GM21360 (cell line): ENCODE data around the gene NDST4.

ENCODE experiments used
- ATAC-seq: cut with Tn5 transposase; IDR thresholded peaks from one replicate; pipeline ENCODE4 v1.9.1; 2021; ENCODE audit warnings: mild to moderate bottlenecking, moderate library complexity; ENCODE audit not compliant: unreplicated experiment

The NDST4 gene

DNA sequence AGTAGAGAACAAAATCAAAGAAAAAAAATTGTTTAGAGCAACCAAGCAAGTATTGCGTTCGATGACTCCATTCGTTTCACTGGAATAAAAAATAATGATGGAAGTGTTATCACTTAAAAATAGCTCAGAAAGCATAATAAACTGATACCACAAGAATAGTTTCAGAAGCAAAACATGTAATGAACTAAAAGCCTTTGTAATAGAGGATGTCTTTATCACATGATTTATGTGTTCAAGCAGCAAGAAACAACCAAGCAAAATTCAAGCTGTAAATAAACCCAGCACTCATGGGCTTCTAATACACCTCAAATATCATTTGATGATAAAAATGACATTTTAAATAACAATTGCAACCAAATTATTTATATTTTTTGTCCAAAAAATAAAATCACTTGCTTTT, 192.2 kb downstream of the NDST4 start:
- no peak for ATAC-seq

DNA sequence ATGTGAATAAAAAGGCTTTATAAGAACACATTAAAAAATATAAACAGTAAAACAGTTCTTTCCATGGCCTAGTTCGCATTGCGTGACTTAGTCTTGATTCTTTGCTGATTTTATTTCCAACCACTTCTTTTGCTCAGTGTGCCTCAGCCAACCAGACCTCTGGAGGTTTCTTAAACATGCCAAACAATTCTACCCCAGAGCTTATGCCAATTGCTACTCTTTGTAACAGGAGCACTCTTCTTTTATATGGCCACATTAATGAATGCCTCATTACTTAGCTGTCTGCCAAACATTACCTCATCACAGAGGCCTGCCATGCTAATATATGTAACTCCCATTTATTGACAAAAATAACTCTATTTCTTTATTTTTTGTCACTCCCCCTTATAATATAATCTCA, 202.3 kb downstream of the NDST4 start:
- ATAC-seq: no peak

DNA sequence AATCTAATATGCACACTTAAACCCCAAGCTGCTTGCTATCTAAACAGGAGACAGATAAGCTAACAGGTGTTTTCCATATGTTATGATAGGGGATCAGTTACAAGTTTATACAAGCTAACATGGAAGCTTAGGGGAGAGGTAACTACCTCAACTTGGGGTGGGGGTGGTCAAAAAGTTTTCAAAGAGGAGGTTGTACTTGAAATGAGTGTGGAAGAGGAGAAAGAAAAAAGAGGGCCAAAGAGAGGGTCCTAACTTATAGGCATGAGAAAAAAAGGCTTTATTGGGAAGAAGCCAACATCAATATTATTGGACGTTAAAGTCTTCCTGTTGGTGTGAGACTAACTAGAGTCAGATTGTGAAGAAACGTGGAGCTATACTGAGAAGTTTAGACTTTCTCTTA, 205.9 kb downstream of the NDST4 start:
- no peak for ATAC-seq

DNA sequence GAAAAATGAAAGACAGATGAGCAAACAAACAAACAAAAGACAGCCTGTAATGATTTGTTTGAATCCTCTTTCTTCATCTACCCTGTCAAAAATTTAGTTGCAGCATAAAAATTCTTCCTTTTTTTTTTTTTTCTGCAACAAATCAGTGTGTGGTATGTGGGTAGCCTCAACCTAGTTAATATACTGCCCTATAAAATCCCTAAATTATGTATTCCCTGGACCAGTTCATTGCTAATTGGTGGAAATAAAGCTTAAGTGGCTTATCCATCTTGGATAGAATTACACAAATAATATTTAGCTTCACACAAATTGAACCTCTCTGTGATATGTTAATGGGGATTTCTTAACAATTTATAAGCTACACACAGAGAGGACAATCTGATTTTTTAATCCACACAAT, 208.4 kb downstream of the NDST4 start:
- no peak for ATAC-seq

DNA sequence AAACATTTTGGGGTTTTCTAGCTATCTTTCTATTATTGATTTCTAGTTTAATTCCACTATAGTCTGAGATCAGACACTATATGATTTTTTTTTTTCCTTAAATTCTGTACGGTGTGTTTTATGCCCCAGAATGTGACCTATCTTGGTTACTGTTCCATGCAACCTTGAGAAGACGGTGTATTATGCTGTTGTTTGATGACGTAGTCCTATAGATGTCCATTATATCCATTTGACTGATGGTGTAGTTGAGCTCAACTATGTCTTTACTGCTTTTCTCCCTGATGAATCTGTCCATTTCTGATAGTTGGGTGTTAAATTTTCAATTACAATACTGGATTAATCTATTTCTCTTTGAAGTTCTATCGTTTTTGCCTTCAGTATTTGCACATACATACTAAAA, 212.5 kb downstream of the NDST4 start:
- no peak for ATAC-seq

DNA sequence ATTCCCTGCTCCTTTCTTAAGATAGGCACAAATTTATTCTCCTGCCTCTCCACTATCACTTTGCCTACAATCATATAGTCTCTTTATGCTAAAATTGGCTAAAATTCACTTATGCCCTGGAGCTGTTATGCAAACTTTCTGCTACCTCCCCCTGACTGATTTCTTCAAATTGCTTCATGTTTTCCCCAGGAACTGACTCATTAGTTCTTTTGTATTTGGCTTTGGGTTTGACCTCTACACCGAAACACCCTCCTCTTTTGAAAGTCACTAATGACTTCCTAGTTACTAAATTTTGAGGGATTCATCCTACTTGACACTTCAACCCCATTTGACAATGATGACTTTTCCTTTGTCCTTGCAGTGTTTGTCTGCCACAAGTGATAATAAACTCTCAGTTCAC, 222.6 kb downstream of the NDST4 start:
- ATAC-seq: no peak

DNA sequence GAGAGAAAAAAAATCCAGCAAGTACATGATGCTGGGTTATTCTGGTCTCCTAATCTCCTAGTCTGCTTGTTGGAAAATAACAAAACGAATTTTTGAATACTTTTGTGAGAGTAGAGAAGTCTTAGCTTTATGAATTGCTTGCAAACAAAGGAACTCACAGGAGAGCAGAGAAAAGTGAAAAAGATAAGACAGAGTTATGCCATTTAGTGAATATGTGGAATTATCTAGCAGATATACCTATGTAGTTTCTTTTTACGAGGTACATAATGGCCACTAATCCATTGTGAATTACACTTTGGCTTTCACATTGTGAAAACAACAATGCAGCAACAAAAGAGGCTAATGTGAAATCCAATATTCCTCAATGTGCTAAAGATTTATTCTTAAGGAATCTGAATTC, 226.7 kb downstream of the NDST4 start:
- no peak for ATAC-seq

DNA sequence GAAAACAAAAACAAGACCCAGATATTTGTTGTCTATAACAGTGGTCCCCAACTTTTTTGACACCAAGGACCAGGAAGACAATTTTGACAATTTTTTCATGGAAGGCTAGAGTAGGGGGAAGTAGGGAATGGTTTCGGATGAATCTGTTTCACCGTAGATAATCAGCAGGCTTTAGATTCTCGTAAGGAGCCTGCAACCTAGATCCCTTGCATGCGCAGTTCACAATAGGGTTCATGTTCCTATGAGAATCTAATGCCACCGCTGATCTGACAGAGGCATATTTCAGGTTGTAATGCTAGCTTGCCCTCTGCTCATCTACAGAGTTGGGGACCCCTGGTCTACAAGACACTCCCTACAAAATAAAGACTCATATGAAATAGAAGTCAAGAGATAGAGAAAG, 229.8 kb downstream of the NDST4 start:
- no peak for ATAC-seq

DNA sequence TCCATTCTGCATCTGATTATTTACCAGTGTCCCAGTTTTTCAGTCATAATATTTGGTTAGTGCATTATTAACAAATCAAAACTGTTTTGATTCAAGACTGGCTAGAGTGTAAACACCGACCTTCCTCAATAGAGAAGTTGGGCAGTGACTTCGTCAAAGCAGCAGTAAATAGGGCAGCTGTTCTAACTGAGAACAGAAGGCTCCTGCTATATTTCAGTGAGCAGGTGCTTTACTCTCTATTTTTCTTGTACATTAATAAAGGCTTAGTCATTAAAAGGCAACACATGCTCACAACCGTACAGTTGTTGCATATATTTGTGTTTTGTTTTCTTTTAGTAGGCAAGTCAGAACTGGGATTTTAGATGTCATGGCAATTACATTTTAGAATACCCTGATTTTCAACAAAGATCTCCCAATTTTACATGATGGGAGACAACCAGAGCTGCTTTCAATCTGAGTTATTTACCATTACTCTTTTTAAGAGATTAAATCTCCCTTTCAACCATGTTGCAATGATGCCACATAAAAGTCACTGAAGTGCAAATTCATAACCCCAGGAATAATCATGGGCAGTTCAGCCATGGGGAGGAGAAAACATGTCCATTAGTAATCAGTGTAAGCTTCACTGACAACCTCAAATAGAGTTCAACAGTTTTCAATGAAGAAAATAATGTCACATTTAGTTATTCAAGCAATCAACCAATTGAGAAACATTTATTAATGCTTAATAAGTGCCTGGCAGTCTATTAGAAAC, 233.3 kb downstream of the NDST4 start:
- ATAC-seq: no peak

DNA sequence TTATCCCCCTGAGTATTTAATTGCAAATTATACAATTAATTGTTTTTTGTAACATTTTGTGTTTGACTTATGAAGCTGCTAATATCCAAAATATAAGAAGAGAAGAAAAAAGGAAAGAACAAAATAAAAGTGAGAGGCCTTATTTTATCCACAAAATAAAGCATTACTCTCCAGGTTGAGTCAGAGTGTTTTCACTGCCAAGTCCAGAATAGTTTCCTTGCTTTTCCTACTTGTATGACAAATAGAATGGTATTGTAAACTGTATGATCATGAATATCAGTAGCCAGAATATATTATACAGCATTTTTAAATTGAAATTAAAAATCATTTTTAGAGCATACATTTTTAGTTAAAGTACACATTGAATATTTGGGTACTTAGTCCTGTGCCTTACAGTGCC, 237.8 kb downstream of the NDST4 start:
- ATAC-seq: no peak

DNA sequence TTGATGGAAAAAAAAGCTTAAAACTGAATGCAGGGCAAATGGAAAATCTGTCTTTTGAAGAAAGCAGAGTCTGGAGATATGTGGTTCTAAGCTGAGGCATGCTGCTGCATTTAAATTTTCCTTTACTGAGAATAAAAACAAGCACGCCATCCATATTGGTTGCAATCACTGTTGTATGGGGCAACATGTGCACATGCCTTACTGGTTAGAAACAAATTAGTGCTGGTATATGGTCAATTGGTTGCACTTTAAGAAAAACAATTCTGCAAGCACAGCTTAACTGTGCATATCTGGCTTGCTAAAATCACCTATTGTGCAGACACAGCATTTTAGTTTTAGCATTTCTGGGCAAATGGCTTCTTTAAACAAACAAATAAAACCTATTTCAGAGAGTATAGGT, 239.1 kb downstream of the NDST4 start:
- ATAC-seq: no peak

DNA sequence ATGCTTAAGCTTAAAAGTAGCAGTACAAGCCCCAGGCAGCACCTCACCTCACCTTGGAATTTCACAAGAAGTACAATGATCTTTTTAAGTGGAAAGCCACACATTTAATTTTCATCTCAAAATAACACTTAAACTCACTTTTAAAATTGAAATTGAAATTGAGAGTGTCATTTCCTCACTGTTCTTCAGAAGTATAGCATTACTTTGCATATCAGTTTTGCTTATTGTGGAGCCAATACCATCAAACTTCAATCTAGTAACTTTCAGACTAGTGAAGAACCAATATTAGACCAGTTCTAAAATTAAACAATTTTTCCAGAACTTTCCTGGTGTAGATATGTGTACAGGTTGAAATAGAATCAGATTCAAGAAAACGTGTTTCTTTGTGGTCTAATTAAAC, 242.4 kb downstream of the NDST4 start:
- peak; percentile 41 for ATAC-seq

DNA sequence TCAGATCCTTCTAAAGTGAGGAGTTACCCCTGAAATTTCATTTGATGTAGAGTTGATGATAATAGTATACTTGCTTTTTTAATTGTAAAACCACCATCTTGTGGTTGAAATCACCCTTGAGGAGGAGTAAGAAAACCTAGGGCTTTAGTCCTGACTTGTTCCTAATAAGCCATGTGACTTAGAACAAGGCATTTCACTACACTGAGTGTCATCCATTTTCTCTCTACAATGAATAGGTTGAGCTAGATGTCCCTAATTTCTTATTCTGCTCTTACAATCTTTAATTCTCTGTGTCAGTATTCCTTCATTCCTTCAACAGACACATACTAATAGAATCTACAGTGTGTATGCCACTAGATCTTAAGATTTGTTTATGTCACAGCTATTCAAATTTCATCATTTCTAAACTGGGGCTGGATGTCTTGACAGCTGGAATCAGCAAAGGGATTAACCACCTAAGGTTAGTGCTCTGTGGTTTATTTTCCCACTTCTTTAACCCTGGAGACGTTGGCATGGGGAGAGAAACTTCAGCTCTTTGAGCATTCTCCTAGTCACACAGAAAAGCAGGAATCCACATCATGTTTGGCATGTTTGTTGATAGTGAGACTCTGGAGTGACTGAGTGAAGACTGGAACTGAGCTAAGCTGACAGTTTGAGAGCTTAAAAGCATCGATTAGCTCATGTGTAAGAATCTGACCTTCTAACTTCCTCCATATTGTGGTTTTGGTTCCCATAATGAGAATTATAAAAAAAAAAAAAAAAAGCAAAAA, 246.3 kb downstream of the NDST4 start:
- peak; percentile 64 for ATAC-seq

DNA sequence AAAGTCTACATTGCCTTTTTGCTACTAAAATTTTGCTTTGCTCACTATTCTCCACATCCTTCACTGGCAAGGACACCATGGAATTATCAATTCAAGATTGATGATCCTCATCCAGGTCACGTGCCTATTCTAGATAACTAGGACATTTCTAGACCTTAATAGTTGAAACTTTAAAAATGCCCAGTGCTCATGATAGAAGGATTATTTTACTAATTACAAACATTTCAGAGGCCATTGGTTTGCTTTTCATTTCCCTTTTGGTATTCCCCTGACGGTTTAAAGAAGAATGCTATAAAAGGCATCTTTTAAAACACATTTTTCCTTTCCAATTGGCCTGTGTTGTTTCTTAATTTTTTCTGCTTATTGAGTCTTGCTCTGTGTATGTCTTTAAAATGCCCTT, 249.4 kb downstream of the NDST4 start:
- no peak for ATAC-seq

DNA sequence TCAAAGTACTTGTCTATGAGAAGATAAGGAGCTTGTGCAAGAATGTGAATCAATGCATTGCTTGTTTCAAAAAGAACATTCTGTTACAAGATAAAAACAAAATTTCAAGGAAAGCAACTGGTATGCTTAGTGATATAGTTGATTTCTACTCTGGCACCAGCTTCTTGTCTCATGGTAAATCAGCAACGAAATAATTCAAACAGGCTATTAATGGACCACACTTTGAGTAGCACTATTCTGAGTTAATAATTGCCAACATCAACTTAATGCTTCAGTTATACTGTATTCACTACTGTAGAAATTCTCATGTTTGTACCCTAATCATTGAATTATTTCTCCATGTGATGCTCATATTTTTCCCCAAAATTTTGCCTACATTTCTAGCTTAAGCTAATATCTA, 252.6 kb downstream of the NDST4 start:
- no peak for ATAC-seq

DNA sequence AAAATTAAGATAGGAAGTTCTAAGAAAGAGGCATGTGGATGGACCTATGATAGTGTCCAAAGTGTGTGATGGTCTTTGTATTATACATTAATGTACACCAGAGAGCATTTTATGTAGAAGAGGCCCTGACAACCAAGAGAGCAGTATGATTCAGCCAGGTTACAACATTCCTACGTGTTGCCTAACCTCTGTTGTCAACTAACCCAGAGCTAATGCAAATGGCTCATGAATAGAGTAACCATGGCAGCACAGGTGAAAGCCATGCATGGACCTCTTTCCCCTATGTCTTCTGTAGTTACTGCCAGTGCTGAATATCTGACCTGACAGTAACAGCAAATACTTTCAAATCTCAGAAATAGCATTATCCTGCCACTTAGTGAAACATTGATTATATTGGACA, 255.6 kb downstream of the NDST4 start:
- no peak for ATAC-seq

DNA sequence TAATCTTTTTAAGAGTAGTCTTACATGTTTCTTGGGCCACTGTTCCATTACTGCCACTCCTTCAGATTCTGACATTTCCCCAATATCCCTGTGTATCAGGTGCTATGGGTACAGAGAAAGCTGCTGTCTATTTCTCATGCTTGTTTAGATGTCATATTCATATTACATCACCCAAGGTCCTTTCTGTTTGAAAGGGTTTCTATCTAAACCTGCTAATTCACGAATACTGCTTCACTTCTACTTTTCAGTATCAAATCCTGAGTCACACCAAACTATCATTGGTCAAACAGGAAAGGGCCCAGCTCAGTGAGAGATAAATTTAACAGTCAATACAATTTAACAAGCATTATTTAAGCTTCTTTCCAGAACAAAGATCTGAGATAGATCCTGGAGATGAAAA, 273.4 kb downstream of the NDST4 start:
- ATAC-seq: peak; percentile 63

DNA sequence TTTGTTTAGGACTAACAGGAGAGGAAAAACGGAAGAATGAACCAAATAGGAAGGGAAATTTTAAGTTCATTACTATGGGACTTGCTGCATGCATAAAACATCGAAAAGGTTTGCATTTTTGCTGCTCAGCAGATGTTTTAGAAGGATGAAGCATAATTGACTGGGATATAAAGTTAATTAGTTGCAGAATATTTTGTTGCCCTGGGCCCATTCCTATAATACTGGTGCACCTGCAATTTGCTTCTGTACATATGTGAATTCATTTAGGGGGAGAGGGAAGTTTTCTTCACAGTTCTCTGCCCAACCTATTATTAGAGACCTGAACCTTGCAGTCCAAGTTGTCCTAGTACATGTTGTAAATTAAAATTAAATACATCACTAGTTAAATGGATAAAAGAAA, 282.8 kb downstream of the NDST4 start:
- ATAC-seq: no peak

DNA sequence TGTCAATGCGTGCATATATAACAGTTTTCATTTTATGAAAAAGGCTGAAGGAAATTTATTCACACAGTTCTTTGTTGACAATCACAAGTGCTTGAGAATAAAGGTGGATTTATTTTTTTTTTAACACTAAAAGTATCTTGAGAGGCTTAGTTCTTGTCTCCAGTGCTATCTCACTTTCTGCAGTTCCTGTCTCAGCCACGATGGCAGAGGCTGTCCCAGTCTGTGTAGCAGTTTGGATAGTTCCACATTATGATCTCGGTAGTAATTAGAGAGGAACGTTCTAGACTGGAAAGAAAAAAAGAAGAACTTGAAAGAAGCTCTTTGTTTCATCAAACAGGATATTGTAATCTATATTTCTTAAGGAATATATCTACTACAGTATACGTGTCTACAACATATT, 285.8 kb downstream of the NDST4 start:
- ATAC-seq: no peak

DNA sequence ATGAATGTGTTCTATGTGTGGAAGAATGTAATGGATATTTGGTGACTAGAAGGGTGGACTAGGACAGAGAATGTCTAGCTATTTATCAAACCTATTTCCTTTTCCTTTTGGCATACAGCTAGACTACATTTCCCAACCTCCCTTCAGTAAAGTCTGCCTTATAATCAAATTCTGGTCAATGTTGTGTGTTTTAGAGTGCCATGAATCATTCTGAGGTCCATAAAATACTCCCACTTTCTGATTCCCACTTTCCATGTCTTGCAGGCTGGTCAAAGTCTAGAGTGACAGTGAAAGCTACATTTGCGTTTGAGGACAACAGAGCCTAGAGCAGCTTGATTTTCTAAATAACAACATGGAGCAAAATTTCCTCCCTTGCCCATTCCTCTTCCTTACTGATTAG, 297.7 kb downstream of the NDST4 start:
- no peak for ATAC-seq

DNA sequence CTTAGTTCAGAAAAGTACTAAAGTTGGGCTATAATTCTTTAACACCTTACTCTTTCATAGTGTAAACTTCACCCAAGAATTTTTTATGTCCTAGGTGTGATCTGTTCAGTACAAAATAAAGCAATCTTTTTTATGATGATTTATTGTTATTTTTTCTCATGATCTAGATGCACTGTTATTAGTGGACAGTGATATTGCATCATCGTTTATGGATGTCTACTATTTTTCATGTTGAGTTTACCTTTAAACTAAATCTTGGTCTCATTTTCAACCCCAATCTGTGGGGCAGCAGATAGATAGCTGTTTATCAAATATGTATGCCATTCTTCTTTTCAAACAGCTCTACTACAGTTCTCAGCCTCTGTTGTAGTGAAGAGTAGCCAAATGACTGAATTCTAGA, 299.5 kb downstream of the NDST4 start:
- ATAC-seq: no peak

DNA sequence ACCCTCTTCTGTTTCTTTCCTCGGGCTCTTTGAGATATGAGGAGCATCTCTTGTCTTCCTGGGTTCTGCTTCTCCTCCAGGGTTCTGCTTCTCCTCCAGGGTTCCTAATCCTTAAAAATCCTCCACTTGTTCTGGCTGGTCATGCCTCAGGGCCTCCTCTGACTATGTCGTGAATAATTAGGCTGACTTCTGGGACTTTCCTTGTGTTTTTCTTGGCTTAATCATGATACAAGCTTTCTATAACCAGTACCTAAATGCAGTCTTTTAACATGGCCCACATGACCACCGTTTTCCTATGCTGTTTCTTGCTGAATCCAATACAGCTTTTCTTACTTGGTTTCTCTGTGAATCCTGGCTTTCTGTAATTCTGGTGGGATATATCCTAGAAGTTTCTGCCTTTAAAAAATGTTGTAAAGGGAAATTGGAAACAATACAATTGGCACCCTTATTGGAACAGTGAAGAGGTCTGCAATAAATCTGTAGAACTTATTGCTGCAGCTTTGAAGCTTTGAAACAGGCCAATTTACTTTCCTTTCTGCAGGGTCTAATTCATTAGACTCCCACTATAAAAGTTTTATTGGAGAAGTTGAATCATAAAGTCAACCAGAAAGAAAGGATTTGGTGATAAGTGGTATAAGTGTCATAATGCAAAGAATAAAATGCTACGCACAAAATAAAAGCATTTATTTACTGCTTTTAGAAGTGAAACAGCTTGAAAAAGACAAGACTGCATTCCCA, 301.7 kb downstream of the NDST4 start:
- no peak for ATAC-seq
